ENCODE measurements around the gene SWSAP1.

DNA sequence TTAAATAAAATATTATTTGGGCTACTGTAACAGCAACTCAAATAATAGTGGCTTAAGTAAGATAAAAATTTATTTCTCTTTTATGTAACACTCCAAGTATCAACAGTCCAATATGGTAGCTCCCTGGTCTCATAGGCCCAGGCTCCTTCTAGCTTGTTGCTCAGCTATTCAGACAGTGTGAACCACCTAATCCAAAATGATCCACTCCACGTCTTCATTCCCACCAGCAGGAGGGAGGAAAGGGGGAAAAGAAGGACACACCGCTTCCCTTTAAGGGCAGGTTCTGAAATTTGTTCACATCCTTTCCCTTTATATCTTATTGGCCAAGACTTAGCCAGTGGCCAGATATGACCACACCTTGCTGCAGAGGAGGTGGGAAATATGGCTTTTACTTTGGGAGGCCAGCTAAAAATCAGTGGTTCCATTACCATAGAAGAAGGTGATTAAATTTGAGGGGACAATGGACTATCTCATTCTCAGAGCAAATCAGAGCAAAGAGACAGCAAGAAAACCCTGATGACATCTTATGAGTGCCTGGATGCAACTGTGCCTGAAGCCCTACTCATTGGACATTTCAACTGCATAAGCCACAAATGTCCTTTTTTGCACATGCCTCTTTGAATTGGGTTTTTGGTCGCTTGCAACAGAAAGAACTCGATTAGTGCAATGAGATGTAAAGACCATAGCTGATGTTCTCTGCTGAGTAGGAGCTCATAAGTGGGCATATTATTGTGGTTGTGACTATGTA, 16.6 kb downstream of the SWSAP1 start:
- TF ChIP-seq, protein P1, sequence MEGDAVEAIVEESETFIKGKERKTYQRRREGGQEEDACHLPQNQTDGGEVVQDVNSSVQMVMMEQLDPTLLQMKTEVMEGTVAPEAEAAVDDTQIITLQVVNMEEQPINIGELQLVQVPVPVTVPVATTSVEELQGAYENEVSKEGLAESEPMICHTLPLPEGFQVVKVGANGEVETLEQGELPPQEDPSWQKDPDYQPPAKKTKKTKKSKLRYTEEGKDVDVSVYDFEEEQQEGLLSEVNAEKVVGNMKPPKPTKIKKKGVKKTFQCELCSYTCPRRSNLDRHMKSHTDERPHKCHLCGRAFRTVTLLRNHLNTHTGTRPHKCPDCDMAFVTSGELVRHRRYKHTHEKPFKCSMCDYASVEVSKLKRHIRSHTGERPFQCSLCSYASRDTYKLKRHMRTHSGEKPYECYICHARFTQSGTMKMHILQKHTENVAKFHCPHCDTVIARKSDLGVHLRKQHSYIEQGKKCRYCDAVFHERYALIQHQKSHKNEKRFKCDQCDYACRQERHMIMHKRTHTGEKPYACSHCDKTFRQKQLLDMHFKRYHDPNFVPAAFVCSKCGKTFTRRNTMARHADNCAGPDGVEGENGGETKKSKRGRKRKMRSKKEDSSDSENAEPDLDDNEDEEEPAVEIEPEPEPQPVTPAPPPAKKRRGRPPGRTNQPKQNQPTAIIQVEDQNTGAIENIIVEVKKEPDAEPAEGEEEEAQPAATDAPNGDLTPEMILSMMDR (IDR thresholded peaks at IDR 0.05) = no peak
- TF ChIP-seq JUN (CRISPR knock-in tag; IDR thresholded peaks at IDR 0.05) (no peak), JAZF1 (CRISPR knock-in tag; IDR thresholded peaks at IDR 0.05) (no peak)

All from WTC11 (cell line).